SK-N-MC (cell line): Measurements from ENCODE around the gene PACRG.

ENCODE experiments used
- DNase-seq: peaks from one replicate; pipeline ENCODE4 v3.0.0-alpha.2; 2011; ENCODE audit warnings: low read depth, low spot score
- H3K27ac ChIP-seq: fragments of 200-600 bp; sonication (generic); 2 replicates; pipeline ENCODE4 v1.5.1; 2016; ENCODE audit warnings: mixed run types
- H3K36me3 ChIP-seq: fragments of 200-600 bp; sonication (generic); 2 replicates; pipeline ENCODE4 v1.6.1; 2017; ENCODE audit warnings: antibody characterized with exemption, low read length, mixed read lengths; ENCODE audit not compliant: insufficient read depth
- H3K4me3 ChIP-seq: fragments of 200-600 bp; sonication (generic); 2 replicates; pipeline ENCODE4 v1.5.1; 2016
- H3K9ac ChIP-seq: fragments of 200-600 bp; sonication (generic); 2 replicates; pipeline ENCODE4 v1.8.0; 2017; ENCODE audit warnings: mixed run types, mixed read lengths; ENCODE audit not compliant: insufficient read length
- H3K9me3 ChIP-seq: fragments of 200-600 bp; sonication (generic); 2 replicates; pipeline ENCODE4 v1.6.1; 2017; ENCODE audit warnings: low read depth, mild to moderate bottlenecking, antibody characterized with exemption, low read length, moderate library complexity, mixed read lengths
- EZH2 ChIP-seq: fragments of 200-600 bp; sonication (generic); IDR thresholded peaks from one replicate; pipeline ENCODE4 v1.6.1; 2017; ENCODE audit warnings: antibody characterized with exemption
- FOXP2 ChIP-seq: optimal IDR thresholded peaks from 2 replicates; pipeline ENCODE3; 2011; ENCODE audit warnings: mild to moderate bottlenecking, moderate library complexity; ENCODE audit not compliant: insufficient read depth; ENCODE audit errors: extremely low read length, control extremely low read depth
- POLR2AphosphoS5 ChIP-seq: IDR thresholded peaks from 2 replicates; pipeline ENCODE4 v1.6.1; 2012; ENCODE audit warnings: mild to moderate bottlenecking, low read depth, low read length, borderline replicate concordance

The PACRG gene

GRCh38 chr6:163321717-163322116 is 593.9 kb downstream of the PACRG start:
- no peak for DNase-seq
- Histone ChIP-seq H3K27ac (no peak overlapping the region), H3K36me3 (no peaks in the 10 kb centered on the region), H3K4me3 (no peak overlapping the region), H3K9ac (no peak overlapping the region), H3K9me3 (no peaks in the 10 kb centered on the region)
- TF ChIP-seq EZH2 = no peak
- no peak for TF ChIP-seq FOXP2
- TF ChIP-seq POLR2AphosphoS5 = no peak

- Histone ChIP-seq H3K27ac (no peak overlapping the region), H3K9me3 (no peaks in the 10 kb centered on the region), H3K4me3 (no peak overlapping the region), H3K36me3 (no peaks in the 10 kb centered on the region), H3K9ac (no peak overlapping the region)
- no peak for DNase-seq
- no peak for TF ChIP-seq EZH2
- TF ChIP-seq FOXP2 = no peak
- TF ChIP-seq POLR2AphosphoS5 = no peak
These were observed 595.5 kb downstream of the PACRG start for GRCh38 chr6:163323274-163323673.

- no peak for DNase-seq
- H3K4me3 ChIP-seq = no peak overlapping the region
- H3K36me3 ChIP-seq = no peaks in the 10 kb centered on the region
- no peaks in the 10 kb centered on the region for H3K9me3 ChIP-seq
- TF ChIP-seq EZH2 (no peak), POLR2AphosphoS5 (no peak), FOXP2 (no peak)
- no peak overlapping the region for H3K9ac ChIP-seq
- no peak overlapping the region for H3K27ac ChIP-seq
These were observed 595.9 kb downstream of the PACRG start for GRCh38 chr6:163323705-163324104.

- Histone ChIP-seq H3K9ac (no peak overlapping the region), H3K27ac (no peak overlapping the region)
These were observed 596.5 kb downstream of the PACRG start for GRCh38 chr6:163324326-163324687.

GRCh38 chr6:163324688-163325389 is 597.1 kb downstream of the PACRG start:
- TF ChIP-seq EZH2 (no peak), FOXP2 (no peak), POLR2AphosphoS5 (no peak)
- Histone ChIP-seq H3K27ac (no peak overlapping the region), H3K9me3 (no peaks in the 10 kb centered on the region), H3K36me3 (no peaks in the 10 kb centered on the region), H3K4me3 (no peak overlapping the region), H3K9ac (no peak overlapping the region)
- DNase-seq = no peak

More at GRCh38 chr6:163324326-163324687, 596.5 kb downstream of the PACRG start:
- no peak for TF ChIP-seq EZH2
- no peak for TF ChIP-seq POLR2AphosphoS5
- TF ChIP-seq FOXP2 = no peak
- DNase-seq = no peak
- H3K36me3 ChIP-seq = no peaks in the 10 kb centered on the region
- no peak overlapping the region for H3K4me3 ChIP-seq
- no peaks in the 10 kb centered on the region for H3K9me3 ChIP-seq

- Histone ChIP-seq H3K9me3 (no peaks in the 10 kb centered on the region), H3K4me3 (no peak overlapping the region), H3K36me3 (no peaks in the 10 kb centered on the region), H3K27ac (no peak overlapping the region), H3K9ac (no peak overlapping the region)
- no peak for DNase-seq
- TF ChIP-seq FOXP2 = no peak
These were observed 597.6 kb downstream of the PACRG start for GRCh38 chr6:163325390-163325784.

- no peak for TF ChIP-seq FOXP2
- TF ChIP-seq EZH2 = no peak
- no peak for TF ChIP-seq POLR2AphosphoS5
- Histone ChIP-seq H3K4me3 (no peak overlapping the region), H3K27ac (no peak overlapping the region), H3K36me3 (no peaks in the 10 kb centered on the region), H3K9me3 (no peaks in the 10 kb centered on the region), H3K9ac (no peak overlapping the region)
- no peak for DNase-seq
These were observed 599.5 kb downstream of the PACRG start for GRCh38 chr6:163327165-163327880.

GRCh38 chr6:163327921-163328320 is 600.1 kb downstream of the PACRG start:
- no peaks in the 10 kb centered on the region for H3K36me3 ChIP-seq
- DNase-seq = no peak
- TF ChIP-seq FOXP2 (no peak), EZH2 (no peak), POLR2AphosphoS5 (no peak)
- no peaks in the 10 kb centered on the region for H3K9me3 ChIP-seq
- no peak overlapping the region for H3K4me3 ChIP-seq
- no peak overlapping the region for H3K9ac ChIP-seq
- no peak overlapping the region for H3K27ac ChIP-seq
